ENCODE data around the gene RFC4.
"Not testable (repeated sequence)": the region's sequence is repeated elsewhere in the genome, so short reads cannot be mapped to it uniquely, and the experiment has no call there.

The RFC4 gene

GRCh38 chr3:186811313-186811712 is 5.0 kb upstream of the RFC4 start:
- H3K4me3 ChIP-seq (ENCODE audit: low read length in 2 of 2); H2AFZ ChIP-seq (ENCODE audit: low read length); H3K27me3 ChIP-seq (ENCODE audit: control insufficient read depth in 3 of 3, insufficient read depth in 3 of 3, low read depth in 1 of 3, low read length in 3 of 3); H3K18ac ChIP-seq (ENCODE audit: low read length); H2BK120ac ChIP-seq (ENCODE audit: low read depth, low read length); H2BK15ac ChIP-seq (ENCODE audit: low read length); H2AK5ac ChIP-seq (ENCODE audit: low read depth, low read length); H3K4me1 ChIP-seq (ENCODE audit: control insufficient read depth in 2 of 2, insufficient read depth in 1 of 2, low read depth in 1 of 2, low read length in 2 of 2); H3K14ac ChIP-seq (ENCODE audit: low read length); H2BK5ac ChIP-seq (ENCODE audit: low read length); H3K36me3 ChIP-seq (replicated peaks in 1 of 2; ENCODE audit: control insufficient read depth in 2 of 2, insufficient read depth in 2 of 2, low read length in 2 of 2); H3K9ac ChIP-seq (ENCODE audit: low read depth, low read length, poor library complexity); H3K79me1 ChIP-seq (ENCODE audit: low read depth, low read length); H3K27ac ChIP-seq (replicated peaks; ENCODE audit: low read length); H3K4ac ChIP-seq (ENCODE audit: low read length); H3K9me3 ChIP-seq (replicated peaks in 1 of 2; ENCODE audit: control insufficient read depth in 2 of 2, insufficient read depth in 1 of 2, low read depth in 1 of 2, low read length in 2 of 2); H4K8ac ChIP-seq (ENCODE audit: low read depth, low read length); H2BK12ac ChIP-seq (ENCODE audit: low read length); H4K91ac ChIP-seq (ENCODE audit: low read depth, low read length, poor library complexity); H3K23ac ChIP-seq (ENCODE audit: low read depth, low read length, poor library complexity); H3K4me2 ChIP-seq (ENCODE audit: insufficient read depth, low read length, poor library complexity, severe bottlenecking); DNase-seq (ENCODE audit: low spot score): not testable (repeated sequence)
- WGBS, 2 donors (ENCODE audit: extremely low coverage in 2 of 2, insufficient read length in 2 of 2, insufficient replicate concordance in 1 of 2), result no CpG with 5 or more reads among the region's 29 CpGs

GRCh38 chr3:186810336-186810996 is 4.2 kb upstream of the RFC4 start:
- no peaks in the 10 kb centered on the region for H3K36me3 ChIP-seq (replicated peaks in 1 of 2; ENCODE audit: control insufficient read depth in 2 of 2, insufficient read depth in 2 of 2, low read length in 2 of 2)
- peaks cover 0 to 3% (median 0%) of the 10 kb centered on the region in 3 experiments for H3K27me3 ChIP-seq (ENCODE audit: control insufficient read depth in 3 of 3, insufficient read depth in 3 of 3, low read depth in 1 of 3, low read length in 3 of 3)
- H3K27ac ChIP-seq (replicated peaks; ENCODE audit: low read length), result no peak overlapping the region
- H3K4me2 ChIP-seq (ENCODE audit: insufficient read depth, low read length, poor library complexity, severe bottlenecking), result no peak overlapping the region
- H4K91ac ChIP-seq (ENCODE audit: low read depth, low read length, poor library complexity), result no peak overlapping the region
- peaks cover 0 to 2% of the 10 kb centered on the region in 2 donors for H3K9me3 ChIP-seq (replicated peaks in 1 of 2; ENCODE audit: control insufficient read depth in 2 of 2, insufficient read depth in 1 of 2, low read depth in 1 of 2, low read length in 2 of 2)
- H2AFZ ChIP-seq (ENCODE audit: low read length), result no peak overlapping the region
- no peak overlapping the region for H2BK5ac ChIP-seq (ENCODE audit: low read length)
- H2BK12ac ChIP-seq (ENCODE audit: low read length), result no peak overlapping the region
- no peak overlapping the region for H3K14ac ChIP-seq (ENCODE audit: low read length)
- H3K9ac ChIP-seq (ENCODE audit: low read depth, low read length, poor library complexity), result no peak overlapping the region
- H3K4me3 ChIP-seq (ENCODE audit: low read length in 2 of 2), result no peak overlapping the region
- H3K79me1 ChIP-seq (ENCODE audit: low read depth, low read length), result no peaks in the 10 kb centered on the region
- peaks cover 3 to 4% of the 10 kb centered on the region in 2 donors for H3K4me1 ChIP-seq (ENCODE audit: control insufficient read depth in 2 of 2, insufficient read depth in 1 of 2, low read depth in 1 of 2, low read length in 2 of 2)
- no peak overlapping the region for H2AK5ac ChIP-seq (ENCODE audit: low read depth, low read length)
- no peak overlapping the region for H2BK120ac ChIP-seq (ENCODE audit: low read depth, low read length)
- H4K8ac ChIP-seq (ENCODE audit: low read depth, low read length), result no peak overlapping the region
- H2BK15ac ChIP-seq (ENCODE audit: low read length), result no peak overlapping the region
- H3K18ac ChIP-seq (ENCODE audit: low read length), result no peak overlapping the region
- DNase-seq (ENCODE audit: low spot score), result no peak
- no CpG with 5 or more reads among the region's 5 CpGs for WGBS, 2 donors (ENCODE audit: extremely low coverage in 2 of 2, insufficient read length in 2 of 2, insufficient replicate concordance in 1 of 2)
- H3K23ac ChIP-seq (ENCODE audit: low read depth, low read length, poor library complexity), result no peak overlapping the region
- H3K4ac ChIP-seq (ENCODE audit: low read length), result no peak overlapping the region

- Histone ChIP-seq H3K14ac (ENCODE audit: low read length) (no peak overlapping the region), H3K9me3 (replicated peaks in 1 of 2; ENCODE audit: control insufficient read depth in 2 of 2, insufficient read depth in 1 of 2, low read depth in 1 of 2, low read length in 2 of 2) (peaks cover 0 to 2% of the 10 kb centered on the region in 2 donors), H3K79me1 (ENCODE audit: low read depth, low read length) (peaks cover 4% of the 10 kb centered on the region), H3K27ac (replicated peaks; ENCODE audit: low read length) (peak overlapping the region; percentile 7), H2BK120ac (ENCODE audit: low read depth, low read length) (no peak overlapping the region), H2BK5ac (ENCODE audit: low read length) (no peak overlapping the region), H3K4ac (ENCODE audit: low read length) (no peak overlapping the region), H3K23ac (ENCODE audit: low read depth, low read length, poor library complexity) (no peak overlapping the region), H3K18ac (ENCODE audit: low read length) (no peak overlapping the region), H2AK5ac (ENCODE audit: low read depth, low read length) (no peak overlapping the region), H2BK12ac (ENCODE audit: low read length) (no peak overlapping the region), H3K9ac (ENCODE audit: low read depth, low read length, poor library complexity) (no peak overlapping the region), H3K4me3 (ENCODE audit: low read length in 2 of 2) (peak overlapping the region in 1 of 2 donors; percentile 99), H3K4me1 (ENCODE audit: control insufficient read depth in 2 of 2, insufficient read depth in 1 of 2, low read depth in 1 of 2, low read length in 2 of 2) (peaks cover 6 to 7% of the 10 kb centered on the region in 2 donors), H3K4me2 (ENCODE audit: insufficient read depth, low read length, poor library complexity, severe bottlenecking) (peak overlapping the region; percentile 80), H4K8ac (ENCODE audit: low read depth, low read length) (no peak overlapping the region), H3K36me3 (replicated peaks in 1 of 2; ENCODE audit: control insufficient read depth in 2 of 2, insufficient read depth in 2 of 2, low read length in 2 of 2) (peaks cover 8 to 32% of the 10 kb centered on the region in 2 donors), H3K27me3 (ENCODE audit: control insufficient read depth in 3 of 3, insufficient read depth in 3 of 3, low read depth in 1 of 3, low read length in 3 of 3) (peaks cover 0 to 3% (median 0%) of the 10 kb centered on the region in 3 experiments), H4K91ac (ENCODE audit: low read depth, low read length, poor library complexity) (no peak overlapping the region), H2BK15ac (ENCODE audit: low read length) (no peak overlapping the region), H2AFZ (ENCODE audit: low read length) (peak overlapping the region; percentile 99)
- no CpG with 5 or more reads among the region's 5 CpGs for WGBS, 2 donors (ENCODE audit: extremely low coverage in 2 of 2, insufficient read length in 2 of 2, insufficient replicate concordance in 1 of 2)
- no peak for DNase-seq (ENCODE audit: low spot score)
Measured at GRCh38 chr3:186807231-186807630, 949 bp upstream of the RFC4 start.

- not testable (repeated sequence) for H3K14ac ChIP-seq (ENCODE audit: low read length); H2AFZ ChIP-seq (ENCODE audit: low read length); H3K4ac ChIP-seq (ENCODE audit: low read length); H3K27ac ChIP-seq (replicated peaks; ENCODE audit: low read length); H3K23ac ChIP-seq (ENCODE audit: low read depth, low read length, poor library complexity); H2AK5ac ChIP-seq (ENCODE audit: low read depth, low read length); H3K4me2 ChIP-seq (ENCODE audit: insufficient read depth, low read length, poor library complexity, severe bottlenecking); H4K8ac ChIP-seq (ENCODE audit: low read depth, low read length); H3K79me1 ChIP-seq (ENCODE audit: low read depth, low read length); H3K9me3 ChIP-seq (replicated peaks in 1 of 2; ENCODE audit: control insufficient read depth in 2 of 2, insufficient read depth in 1 of 2, low read depth in 1 of 2, low read length in 2 of 2); DNase-seq (ENCODE audit: low spot score); H2BK120ac ChIP-seq (ENCODE audit: low read depth, low read length); H3K4me1 ChIP-seq (ENCODE audit: control insufficient read depth in 2 of 2, insufficient read depth in 1 of 2, low read depth in 1 of 2, low read length in 2 of 2); H4K91ac ChIP-seq (ENCODE audit: low read depth, low read length, poor library complexity); H2BK12ac ChIP-seq (ENCODE audit: low read length); H3K4me3 ChIP-seq (ENCODE audit: low read length in 2 of 2); H3K27me3 ChIP-seq (ENCODE audit: control insufficient read depth in 3 of 3, insufficient read depth in 3 of 3, low read depth in 1 of 3, low read length in 3 of 3); H3K9ac ChIP-seq (ENCODE audit: low read depth, low read length, poor library complexity); H2BK5ac ChIP-seq (ENCODE audit: low read length); H3K18ac ChIP-seq (ENCODE audit: low read length); H2BK15ac ChIP-seq (ENCODE audit: low read length)
- WGBS, 2 donors (ENCODE audit: extremely low coverage in 2 of 2, insufficient read length in 2 of 2, insufficient replicate concordance in 1 of 2), result no CpG with 5 or more reads among the region's 4 CpGs
- H3K36me3 ChIP-seq (replicated peaks in 1 of 2; ENCODE audit: control insufficient read depth in 2 of 2, insufficient read depth in 2 of 2, low read length in 2 of 2), result peaks cover 15 to 70% of the 10 kb centered on the region in 2 donors
Measured at GRCh38 chr3:186803447-186803846, 2.8 kb downstream of the RFC4 start.
